BE2C (cell line): ENCODE measurements around the gene OR10T2.

Experiments
- DNase-seq: peaks from one replicate; pipeline ENCODE4 v3.0.0-alpha.2; 2020
- H3K27me3 ChIP-seq: fragments of 250-450 bp; sonication (Bioruptor Pico); 2 replicates; pipeline ENCODE4 v1.5.1; 2020; ENCODE audit warnings: mild to moderate bottlenecking
- H3K36me3 ChIP-seq: fragments of 250-450 bp; sonication (Bioruptor Pico); 2 replicates; pipeline ENCODE4 v1.5.1; 2020; ENCODE audit warnings: mild to moderate bottlenecking
- H3K4me1 ChIP-seq: fragments of 250-450 bp; sonication (Bioruptor Pico); 2 replicates; pipeline ENCODE4 v1.5.1; 2020
- H3K4me3 ChIP-seq: 2 replicates; pipeline ENCODE4 v1.5.1; 2011; ENCODE audit warnings: low read depth, low read length
- H3K9me3 ChIP-seq: fragments of 250-450 bp; sonication (Bioruptor Pico); 2 replicates; pipeline ENCODE4 v1.5.1; 2020
- TF ChIP-seq, protein P1 (sequence below): IDR thresholded peaks from 2 replicates; pipeline ENCODE4 v1.5.1; 2012; ENCODE audit warnings: mild to moderate bottlenecking, low read depth, low read length

The OR10T2 gene

DNA sequence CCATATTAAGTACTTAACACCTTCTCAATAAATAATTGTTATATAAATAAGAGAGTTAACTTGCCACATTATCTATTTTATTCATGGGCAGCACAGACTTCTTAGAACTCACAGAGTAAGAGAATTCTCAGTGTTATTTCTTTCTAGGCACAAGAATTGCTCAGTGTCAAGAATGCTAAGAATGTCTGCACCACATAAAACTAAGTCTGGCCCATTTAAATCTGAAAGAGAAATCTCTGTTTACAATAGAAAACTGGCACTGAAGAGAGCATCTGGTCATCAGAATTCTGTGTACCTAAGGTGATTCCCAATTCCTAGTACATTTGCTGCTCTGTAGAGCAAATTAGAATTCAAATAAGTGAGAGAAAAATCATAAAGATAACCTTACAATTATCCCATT is 22.9 kb upstream of the OR10T2 start:
- TF ChIP-seq, protein P1, sequence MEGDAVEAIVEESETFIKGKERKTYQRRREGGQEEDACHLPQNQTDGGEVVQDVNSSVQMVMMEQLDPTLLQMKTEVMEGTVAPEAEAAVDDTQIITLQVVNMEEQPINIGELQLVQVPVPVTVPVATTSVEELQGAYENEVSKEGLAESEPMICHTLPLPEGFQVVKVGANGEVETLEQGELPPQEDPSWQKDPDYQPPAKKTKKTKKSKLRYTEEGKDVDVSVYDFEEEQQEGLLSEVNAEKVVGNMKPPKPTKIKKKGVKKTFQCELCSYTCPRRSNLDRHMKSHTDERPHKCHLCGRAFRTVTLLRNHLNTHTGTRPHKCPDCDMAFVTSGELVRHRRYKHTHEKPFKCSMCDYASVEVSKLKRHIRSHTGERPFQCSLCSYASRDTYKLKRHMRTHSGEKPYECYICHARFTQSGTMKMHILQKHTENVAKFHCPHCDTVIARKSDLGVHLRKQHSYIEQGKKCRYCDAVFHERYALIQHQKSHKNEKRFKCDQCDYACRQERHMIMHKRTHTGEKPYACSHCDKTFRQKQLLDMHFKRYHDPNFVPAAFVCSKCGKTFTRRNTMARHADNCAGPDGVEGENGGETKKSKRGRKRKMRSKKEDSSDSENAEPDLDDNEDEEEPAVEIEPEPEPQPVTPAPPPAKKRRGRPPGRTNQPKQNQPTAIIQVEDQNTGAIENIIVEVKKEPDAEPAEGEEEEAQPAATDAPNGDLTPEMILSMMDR, result no peak
- H3K27me3 ChIP-seq, result no peaks in the 10 kb centered on the region
- no peaks in the 10 kb centered on the region for H3K36me3 ChIP-seq
- no peaks in the 10 kb centered on the region for H3K9me3 ChIP-seq
- DNase-seq, result no peak
- no peaks in the 10 kb centered on the region for H3K4me1 ChIP-seq
- H3K4me3 ChIP-seq, result no peak overlapping the region

GRCh38 chr1:158417586-158417985 is 18.3 kb upstream of the OR10T2 start:
- Histone ChIP-seq H3K36me3 (no peaks in the 10 kb centered on the region), H3K27me3 (no peaks in the 10 kb centered on the region), H3K4me3 (no peak overlapping the region), H3K4me1 (no peaks in the 10 kb centered on the region), H3K9me3 (no peaks in the 10 kb centered on the region; the same call in 1 of the 2 replicates)
- TF ChIP-seq, protein P1, result no peak
- no peak for DNase-seq

DNA sequence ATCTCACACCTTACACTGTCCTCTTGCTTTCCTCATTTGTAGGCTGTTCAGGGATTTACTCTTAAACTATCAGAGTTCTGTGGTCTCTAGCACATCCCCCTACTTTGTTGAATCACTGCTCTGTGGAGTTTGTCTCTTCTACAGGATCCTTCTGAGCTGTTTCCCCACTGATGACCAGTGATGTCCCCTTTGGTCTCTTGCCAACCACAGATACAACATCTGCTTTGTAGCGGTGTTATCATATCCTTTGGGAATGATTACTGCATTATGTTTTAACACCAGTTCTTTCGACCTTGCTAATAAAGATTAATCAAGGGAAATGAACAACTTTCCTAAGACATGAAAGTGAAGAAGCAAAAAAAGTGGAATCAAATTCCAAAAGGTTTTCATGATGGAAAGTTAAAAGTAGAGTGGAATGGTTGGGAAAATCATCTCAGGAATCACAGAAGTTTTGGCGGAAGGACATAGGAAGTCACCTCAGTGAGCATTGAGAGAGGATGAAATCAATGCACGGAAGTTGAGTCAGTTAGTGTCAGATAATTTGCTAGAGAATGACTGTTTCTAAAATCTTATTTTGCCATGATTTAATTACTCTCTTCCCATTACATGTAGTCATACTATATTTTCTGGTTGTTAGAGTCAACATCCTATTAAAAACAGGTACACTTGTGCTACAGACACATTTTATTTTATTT is 15.5 kb upstream of the OR10T2 start:
- H3K4me1 ChIP-seq, result no peaks in the 10 kb centered on the region

DNA sequence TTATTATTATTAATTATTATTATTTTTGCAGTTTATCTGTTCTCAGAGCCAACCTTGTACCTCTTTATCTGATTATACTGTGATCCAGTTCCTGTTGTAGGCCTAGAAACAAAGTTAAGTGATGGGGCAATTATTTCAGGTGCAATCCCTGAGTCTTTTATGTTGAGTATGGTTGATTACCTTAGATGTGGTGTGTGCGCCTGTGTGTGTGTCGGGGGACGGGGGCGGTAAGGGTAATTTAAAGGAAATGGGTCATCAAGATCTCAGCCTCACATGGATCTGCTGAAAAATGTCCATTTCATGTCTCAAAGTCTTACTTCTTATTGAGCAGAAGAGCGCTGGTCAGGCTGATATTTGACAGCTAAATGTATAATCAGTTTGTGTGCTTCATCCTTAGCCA is 7.8 kb upstream of the OR10T2 start:
- TF ChIP-seq, protein P1, result no peak
- no peaks in the 10 kb centered on the region for H3K27me3 ChIP-seq
- DNase-seq, result no peak
- no peak overlapping the region for H3K4me3 ChIP-seq
- no peaks in the 10 kb centered on the region for H3K4me1 ChIP-seq
- H3K36me3 ChIP-seq, result no peaks in the 10 kb centered on the region
- no peaks in the 10 kb centered on the region for H3K9me3 ChIP-seq

More for the DNA sequence above, 15.5 kb upstream of the OR10T2 start:
- no peak overlapping the region for H3K4me3 ChIP-seq
- H3K9me3 ChIP-seq, result no peaks in the 10 kb centered on the region; the same call in 1 of the 2 replicates
- TF ChIP-seq, protein P1, result no peak
- H3K36me3 ChIP-seq, result no peaks in the 10 kb centered on the region
- H3K27me3 ChIP-seq, result no peaks in the 10 kb centered on the region
- no peak for DNase-seq

GRCh38 chr1:158400871-158401270 is 1.6 kb upstream of the OR10T2 start:
- DNase-seq, result no peak
- H3K9me3 ChIP-seq, result no peaks in the 10 kb centered on the region
- no peak overlapping the region for H3K4me3 ChIP-seq
- H3K27me3 ChIP-seq, result no peaks in the 10 kb centered on the region
- H3K4me1 ChIP-seq, result no peaks in the 10 kb centered on the region
- H3K36me3 ChIP-seq, result no peaks in the 10 kb centered on the region
- TF ChIP-seq, protein P1, result no peak

DNA sequence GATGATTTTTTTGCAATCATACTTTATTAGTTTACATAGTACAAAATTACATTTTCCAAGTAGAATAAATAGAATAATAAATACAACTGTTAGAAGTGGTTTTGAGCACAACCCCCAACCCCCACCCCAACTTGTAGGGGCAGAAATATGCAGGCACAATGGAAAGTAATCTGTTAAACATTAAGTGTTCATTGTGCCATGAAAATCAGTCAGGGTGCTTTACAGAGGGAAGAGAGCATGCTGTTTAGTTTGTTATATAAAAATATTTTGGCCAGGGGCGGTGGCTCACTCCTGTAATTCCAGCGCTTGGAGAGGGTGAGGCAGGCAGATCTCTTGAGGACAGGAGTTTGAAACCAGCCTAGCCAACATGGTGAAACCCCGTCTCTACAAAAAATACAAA is 2.6 kb downstream of the OR10T2 start:
- no peaks in the 10 kb centered on the region for H3K27me3 ChIP-seq

More for the DNA sequence above, 2.6 kb downstream of the OR10T2 start:
- TF ChIP-seq, protein P1, result no peak
- no peak for DNase-seq
- no peaks in the 10 kb centered on the region for H3K4me1 ChIP-seq
- no peak overlapping the region for H3K4me3 ChIP-seq
- H3K9me3 ChIP-seq, result no peaks in the 10 kb centered on the region
- no peaks in the 10 kb centered on the region for H3K36me3 ChIP-seq
